Hippocampal formation (tissue), 2 donors: ENCODE results near the gene KCP.

ENCODE experiments used
- DNase-seq, 2 donors: peaks; one replicate each; lab custom pipeline; 2025; lab: John Stamatoyannopoulos, UW

KCP gene

GRCh38 chr7:128906766-128907559 is 3.5 kb downstream of the KCP start:
- DNase-seq = no peak

GRCh38 chr7:128906001-128906765 is 4.3 kb downstream of the KCP start:
- no peak for DNase-seq

GRCh38 chr7:128904381-128905197 is 5.9 kb downstream of the KCP start:
- DNase-seq = no peak

GRCh38 chr7:128903621-128904361 is 6.7 kb downstream of the KCP start:
- DNase-seq = no peak

- no peak for DNase-seq
These were observed 7.5 kb downstream of the KCP start for GRCh38 chr7:128902761-128903585.

- DNase-seq = no peak
These were observed 10.3 kb downstream of the KCP start for GRCh38 chr7:128900237-128900636.

GRCh38 chr7:128899392-128899791 is 11.1 kb downstream of the KCP start:
- DNase-seq = no peak

- DNase-seq = no peak
These were observed 15.2 kb downstream of the KCP start for GRCh38 chr7:128895320-128895719.

GRCh38 chr7:128894101-128894440 is 16.4 kb downstream of the KCP start:
- no peak for DNase-seq

- DNase-seq = no peak
These were observed 17.0 kb downstream of the KCP start for GRCh38 chr7:128893251-128894100.

- no peak for DNase-seq
These were observed 17.8 kb downstream of the KCP start for GRCh38 chr7:128892521-128893250.

- DNase-seq = no peak
These were observed 18.6 kb downstream of the KCP start for GRCh38 chr7:128891942-128892269.

- DNase-seq = no peak
These were observed 19.2 kb downstream of the KCP start for GRCh38 chr7:128891110-128891941.

- no peak for DNase-seq
These were observed 20.0 kb downstream of the KCP start for GRCh38 chr7:128890306-128891109.

GRCh38 chr7:128889121-128889520 is 21.4 kb downstream of the KCP start:
- no peak for DNase-seq

- DNase-seq = no peak
These were observed 21.8 kb downstream of the KCP start for GRCh38 chr7:128888756-128889095.

- DNase-seq = no peak
These were observed 22.3 kb downstream of the KCP start for GRCh38 chr7:128888039-128888755.
